Left ventricle myocardium inferior (tissue), 1 donor: ENCODE data around the gene PLEKHG4. TPM values are rescaled to one million over a fixed set of nuclear protein-coding genes. Genes with fewer than 3 reads are reported as not detected.

Source experiments
- DNase-seq: peaks from one replicate; pipeline ENCODE4 v3.0.0-alpha.2; 2020
- H3K27ac ChIP-seq: fragments of 200-600 bp; replicated peaks from 2 replicates; pipeline ENCODE4 v1.8.0; 2021
- H3K27me3 ChIP-seq: fragments of 200-600 bp; 2 replicates; pipeline ENCODE4 v1.8.0; 2021; ENCODE audit warnings: low read depth
- H3K36me3 ChIP-seq: fragments of 200-600 bp; 2 replicates; pipeline ENCODE4 v1.8.0; 2021
- H3K4me1 ChIP-seq: fragments of 200-600 bp; 2 replicates; pipeline ENCODE4 v1.8.0; 2021
- H3K4me3 ChIP-seq: fragments of 200-600 bp; 2 replicates; pipeline ENCODE4 v1.8.0; 2021; ENCODE audit warnings: mild to moderate bottlenecking, moderate library complexity
- H3K9me3 ChIP-seq: fragments of 200-600 bp; replicated peaks from 2 replicates; pipeline ENCODE4 v1.8.0; 2021
- CTCF ChIP-seq: fragments of 200-600 bp; IDR thresholded peaks from 2 replicates; pipeline ENCODE4 v1.8.0; 2021; ENCODE audit warnings: antibody characterized with exemption, mild to moderate bottlenecking, borderline replicate concordance
- intact Hi-C: fragments of 100-400 bp; cut with micrococcal nuclease; formaldehyde crosslinking; loops from one replicate; pipeline ENCODE4 v1.11.0; 2022
- total RNA-seq: library from RNA; stranded (reverse); fragmentation: NEBNext Ultra II Directional; extraction: Animal tissue kit (Norgen Biotek cat#: 25700); gene quantifications from one replicate; pipeline ENCODE4 v1.2.1, GENCODE V29; 2021
- donor health status: DM: no; HTN: yes; CAD: no; lungs with severe emphysema.

Gene PLEKHG4
- total RNA-seq, 1 donor from 2014 or later: 1.1 TPM

GRCh38 chr16:67247192-67248072 lies 31.9 kb upstream of the PLEKHG4 start, which contains the start of gene FHOD1:
TSS of gene FHOD1 (minus strand) at chr16:67247481. CDS start at chr16:67247410, 71 bp downstream.
- Histone ChIP-seq H3K27me3 (peaks cover 15% of the 10 kb centered on the region), H3K36me3 (no peaks in the 10 kb centered on the region), H3K27ac (peak within 1 kb of the TSS; percentile 98), H3K4me3 (peak within 1 kb of the TSS; percentile 88), H3K4me1 (peaks cover 71% of the 10 kb centered on the region), H3K9me3 (no peaks in the 10 kb centered on the region)
- DNase-seq: peak; percentile 99
- intact Hi-C loops: no loop called here
- no peak for TF ChIP-seq CTCF

GRCh38 chr16:67248073-67248400 lies 31.3 kb upstream of the PLEKHG4 start:
- no peak for DNase-seq
- TF ChIP-seq CTCF: no peak
- H3K27me3 ChIP-seq: peaks cover 15% of the 10 kb centered on the region
- H3K4me3 ChIP-seq: peak overlapping the region; percentile 88
- H3K4me1 ChIP-seq: peaks cover 65% of the 10 kb centered on the region
- no peaks in the 10 kb centered on the region for H3K9me3 ChIP-seq
- no peaks in the 10 kb centered on the region for H3K36me3 ChIP-seq
- H3K27ac ChIP-seq: peak overlapping the region; percentile 98
- intact Hi-C loops: no loop called here

- Histone ChIP-seq H3K4me1 (peaks cover 60% of the 10 kb centered on the region), H3K27me3 (peaks cover 15% of the 10 kb centered on the region), H3K36me3 (no peaks in the 10 kb centered on the region), H3K27ac (peak within 1 kb of the TSS; percentile 98), H3K4me3 (peak within 1 kb of the TSS; percentile 88), H3K9me3 (no peaks in the 10 kb centered on the region)
- DNase-seq: peak; percentile 32
- TF ChIP-seq CTCF: peak; percentile 38
- intact Hi-C loops: no loop called here
Observed at GRCh38 chr16:67248401-67249177, 30.7 kb upstream of the PLEKHG4 start, which contains the start of gene SLC9A5. TSS of gene SLC9A5 (plus strand) at chr16:67248979. CDS start at chr16:67249015, 36 bp downstream.

- Histone ChIP-seq H3K27ac (peak overlapping the region; percentile 98), H3K9me3 (no peaks in the 10 kb centered on the region), H3K4me1 (peaks cover 52% of the 10 kb centered on the region), H3K4me3 (peak overlapping the region; percentile 88), H3K36me3 (no peaks in the 10 kb centered on the region), H3K27me3 (peaks cover 15% of the 10 kb centered on the region)
- no peak for TF ChIP-seq CTCF
- DNase-seq: no peak
- intact Hi-C loops: no loop called here
Observed at GRCh38 chr16:67249178-67250044, 29.9 kb upstream of the PLEKHG4 start.

GRCh38 chr16:67250045-67250327 lies 29.3 kb upstream of the PLEKHG4 start:
- Histone ChIP-seq H3K9me3 (no peaks in the 10 kb centered on the region), H3K27ac (no peak overlapping the region), H3K4me3 (no peak overlapping the region), H3K36me3 (no peaks in the 10 kb centered on the region), H3K4me1 (peaks cover 46% of the 10 kb centered on the region), H3K27me3 (peaks cover 15% of the 10 kb centered on the region)
- DNase-seq: no peak
- TF ChIP-seq CTCF: no peak
- intact Hi-C loops: no loop called here
